ENCODE measurements around the gene AIFM1.

AIFM1 gene

DNA sequence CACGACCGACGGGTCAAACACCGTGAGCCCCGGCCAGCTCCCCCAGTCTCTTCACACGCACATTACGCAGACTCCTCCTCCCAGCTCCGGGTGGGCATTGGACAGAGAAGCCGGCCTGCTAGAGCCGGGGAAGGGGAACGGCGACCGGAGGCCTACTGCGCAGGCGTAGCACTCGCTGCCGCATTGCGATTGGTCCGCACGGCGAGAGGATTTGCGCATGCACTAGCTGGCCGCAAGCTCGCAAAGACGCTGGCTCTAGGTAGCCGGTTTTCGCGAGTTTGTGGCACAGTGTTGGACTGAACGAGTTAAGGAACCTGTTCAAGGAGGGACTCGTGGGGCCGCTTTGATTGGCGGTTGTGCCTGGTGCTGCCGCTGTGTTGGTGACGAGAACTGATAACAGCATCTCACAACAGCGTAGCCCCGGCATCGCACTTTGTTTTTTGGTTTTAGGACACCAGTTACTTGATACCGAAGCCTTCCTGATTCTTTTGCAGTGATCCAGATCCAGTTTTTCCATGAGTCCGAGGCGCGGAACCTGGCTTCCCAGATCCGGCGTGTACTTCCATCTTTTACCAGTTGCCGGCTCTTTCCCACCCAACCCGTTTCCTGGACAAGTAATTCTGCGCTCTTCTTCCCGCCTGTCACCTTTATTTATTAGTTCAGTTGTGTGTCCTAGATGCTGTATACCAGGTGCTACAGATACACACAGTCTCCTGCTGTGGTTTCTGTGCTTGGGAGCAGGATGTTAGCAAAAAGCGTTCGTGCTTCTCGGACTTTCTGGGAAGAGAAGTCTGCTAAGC lies at the start of gene AIFM1:
Gene AIFM1 (minus strand): TSS at position 139 of the 800 bp plus-strand sequence. CDS start 185 bp downstream, outside the sequence.
- peak; percentile 78 for DNase-seq

DNA sequence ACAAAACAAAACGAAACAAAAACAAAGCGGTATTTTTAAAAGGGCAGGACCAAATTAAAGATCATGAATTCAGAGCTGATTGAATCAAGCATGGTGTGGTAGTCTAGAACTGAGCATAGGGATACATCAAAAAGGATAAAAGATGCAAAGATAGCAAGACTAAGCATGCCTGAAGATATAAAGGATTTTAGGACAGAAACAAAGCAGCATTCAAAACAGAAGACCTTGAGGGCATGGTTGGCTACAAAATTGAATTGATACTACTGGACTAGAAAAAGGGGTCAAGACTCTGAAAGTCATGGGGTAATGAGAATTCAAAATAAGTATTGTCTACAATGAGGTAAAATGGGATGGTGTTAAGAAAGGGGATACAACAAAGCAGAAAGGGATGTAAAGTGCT lies 47.7 kb upstream of the AIFM1 start:
- DNase-seq, result no peak

DNA sequence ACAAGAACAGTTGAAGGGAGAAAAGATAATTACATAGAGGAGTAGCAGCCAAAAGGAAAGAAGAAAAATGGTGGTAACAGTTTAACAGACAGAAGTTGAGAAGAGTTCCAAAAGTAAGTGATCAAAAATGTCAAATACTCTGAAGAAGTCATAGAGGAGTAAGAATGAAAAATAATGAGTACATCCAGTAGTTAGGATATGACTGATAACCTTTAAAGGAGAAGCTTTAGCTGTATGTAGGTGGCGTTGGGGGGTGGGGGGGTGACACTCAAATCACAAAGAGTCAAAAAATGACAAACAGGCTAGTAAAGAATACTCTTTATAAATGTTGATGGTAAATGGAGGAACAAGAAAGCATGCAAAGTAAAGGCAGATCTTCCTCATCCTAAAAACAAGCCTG lies 46.7 kb upstream of the AIFM1 start:
- no peak for DNase-seq

DNA sequence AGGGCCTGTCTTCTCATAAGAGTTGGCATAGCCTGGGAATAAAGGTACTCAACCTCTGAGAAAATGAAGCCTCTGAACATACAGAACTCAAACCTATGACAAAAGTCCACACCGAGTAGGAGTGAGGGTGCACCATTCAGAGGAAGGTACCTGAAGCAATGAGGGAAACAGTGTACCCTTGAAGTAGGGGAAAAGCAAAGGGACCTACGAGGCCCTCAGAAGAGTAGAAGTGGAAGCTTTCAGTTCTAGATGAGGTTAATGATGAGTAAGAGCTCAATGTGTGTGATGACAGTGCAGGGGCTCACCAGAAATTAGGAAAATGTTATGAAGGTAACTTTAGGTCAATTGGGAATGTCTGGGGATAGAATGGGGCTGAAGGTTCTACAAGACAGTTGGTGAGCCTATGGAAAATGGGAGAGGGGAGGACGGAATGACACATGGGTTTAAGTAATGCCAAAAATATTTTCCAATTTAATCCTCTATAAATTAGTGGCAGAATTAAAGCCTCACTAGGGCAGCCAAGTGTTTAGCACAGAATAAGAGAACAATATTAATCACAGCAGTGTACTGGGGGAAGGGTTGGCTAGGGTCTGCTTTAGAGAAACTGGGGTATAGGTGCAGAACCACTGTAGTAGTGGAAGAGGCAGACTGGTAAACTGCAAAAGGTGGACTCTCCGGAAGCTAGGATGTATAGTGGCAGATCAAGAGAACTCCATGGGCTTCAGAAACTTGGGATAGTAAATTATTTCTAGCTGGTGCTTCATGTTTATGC lies 46.0 kb upstream of the AIFM1 start:
- DNase-seq, result no peak

DNA sequence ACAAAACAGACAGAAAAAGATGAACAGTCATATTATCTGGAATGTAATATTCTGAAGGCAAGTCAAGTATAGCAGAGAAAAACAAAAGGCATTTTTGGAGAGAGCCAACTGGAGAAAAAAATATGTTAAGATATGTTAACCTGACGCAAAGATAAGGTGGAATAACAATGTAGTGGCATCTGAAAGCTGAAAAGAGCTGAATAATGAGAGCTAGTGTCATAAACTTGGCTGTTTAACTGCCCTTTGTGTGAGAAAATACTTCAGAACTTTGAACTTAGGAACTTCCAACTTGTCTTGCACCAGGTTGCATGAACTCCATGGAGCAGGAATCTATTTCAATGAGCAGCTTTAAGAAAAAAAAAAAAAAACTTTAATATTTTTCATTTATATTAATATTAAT lies 39.0 kb upstream of the AIFM1 start:
- DNase-seq, result no peak

DNA sequence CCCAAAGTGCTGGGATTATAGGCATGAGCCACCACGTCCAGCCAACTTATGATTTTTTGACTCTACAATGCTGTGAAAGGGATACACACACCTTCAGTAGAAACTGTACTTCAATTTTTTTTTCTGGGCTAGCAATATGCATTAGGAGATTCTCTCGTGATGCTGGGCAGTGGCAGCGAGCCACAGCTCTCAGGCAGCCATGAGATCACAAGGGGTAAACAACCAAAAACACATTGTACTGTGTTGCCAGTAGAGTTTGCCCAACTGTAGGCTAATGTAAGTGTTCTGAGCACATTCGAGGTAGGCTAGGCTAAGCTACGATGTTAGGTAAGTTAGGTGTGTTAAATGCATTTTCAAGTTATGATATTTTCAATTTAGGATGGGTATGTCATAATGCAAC lies 31.8 kb upstream of the AIFM1 start:
- no peak for DNase-seq

DNA sequence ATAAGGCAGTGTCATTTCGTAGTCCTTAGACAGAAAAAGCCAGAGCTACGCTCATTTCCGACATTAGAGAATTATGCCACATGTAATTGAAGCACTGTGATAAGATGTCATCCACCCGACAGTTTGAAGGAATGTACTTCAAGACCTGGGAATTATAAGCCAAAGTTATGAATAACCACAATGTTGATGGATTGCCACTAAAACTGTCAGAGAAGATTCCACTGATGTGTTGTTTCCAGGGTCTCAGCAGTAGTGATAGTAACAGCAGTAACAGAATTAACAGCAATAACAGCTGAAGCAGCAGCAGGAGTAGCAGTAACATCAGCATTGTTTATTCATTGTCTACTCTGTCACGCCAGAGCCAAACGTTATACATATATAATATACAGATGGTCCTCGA lies 30.8 kb upstream of the AIFM1 start:
- DNase-seq, result no peak

DNA sequence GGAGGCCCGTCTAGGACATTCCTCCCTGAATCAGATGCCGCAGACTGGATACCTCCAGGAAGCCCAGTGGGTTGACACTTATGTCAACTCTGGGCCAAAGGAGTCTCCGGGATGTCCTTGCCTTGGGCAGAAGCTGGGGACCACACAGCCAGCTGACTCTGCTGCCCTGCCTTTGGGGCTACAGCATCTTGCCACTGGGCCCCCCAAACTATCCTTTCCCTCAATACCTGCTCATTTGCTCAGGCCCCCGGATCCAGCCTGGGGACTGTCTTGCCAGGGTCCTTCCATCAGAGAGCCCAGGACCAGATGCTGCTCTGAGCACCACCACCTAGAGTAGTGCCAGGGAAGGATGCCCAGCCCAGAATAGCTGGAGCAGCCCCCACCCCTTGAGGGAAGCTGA lies 25.2 kb upstream of the AIFM1 start:
- no peak for DNase-seq

DNA sequence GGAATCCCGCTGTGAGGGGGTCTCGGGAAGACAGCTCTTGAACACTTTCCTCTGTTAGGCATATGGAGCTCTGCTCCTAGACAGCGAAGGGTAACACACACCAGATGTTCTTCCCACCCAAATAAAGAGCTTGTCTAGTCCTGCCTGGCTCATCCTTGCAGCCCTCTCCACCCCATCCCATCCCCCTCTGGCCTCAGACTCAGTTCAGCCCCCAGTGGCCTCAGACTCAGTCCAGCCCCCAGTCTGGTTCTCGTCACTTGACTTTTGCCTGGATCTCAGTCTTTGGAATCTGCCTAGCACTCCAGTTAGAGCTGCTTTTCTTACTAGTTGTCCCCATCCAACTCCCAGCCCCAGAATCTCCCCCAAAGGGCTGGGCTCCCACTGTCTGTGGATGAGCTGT lies 21.0 kb upstream of the AIFM1 start:
- DNase-seq, result no peak

DNA sequence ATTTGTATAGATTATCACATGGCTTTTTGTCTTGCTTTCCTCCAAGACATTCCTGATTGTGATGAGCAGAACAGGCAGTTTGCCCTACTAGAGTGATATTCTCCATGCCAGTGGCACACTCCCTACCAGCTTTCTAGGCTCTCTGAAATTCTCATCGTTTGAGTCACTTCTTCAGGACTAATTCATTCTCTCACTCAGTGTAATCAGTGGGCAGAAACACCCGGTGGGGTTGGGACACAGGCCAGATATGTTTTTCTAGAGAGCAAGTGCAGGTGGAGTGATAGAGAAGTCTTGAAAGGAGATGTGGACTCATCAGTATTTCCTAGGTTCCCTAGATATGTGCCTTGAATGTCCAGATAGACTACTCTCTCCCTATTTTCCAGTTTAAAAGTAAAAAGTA lies 19.2 kb upstream of the AIFM1 start:
- DNase-seq, result no peak

DNA sequence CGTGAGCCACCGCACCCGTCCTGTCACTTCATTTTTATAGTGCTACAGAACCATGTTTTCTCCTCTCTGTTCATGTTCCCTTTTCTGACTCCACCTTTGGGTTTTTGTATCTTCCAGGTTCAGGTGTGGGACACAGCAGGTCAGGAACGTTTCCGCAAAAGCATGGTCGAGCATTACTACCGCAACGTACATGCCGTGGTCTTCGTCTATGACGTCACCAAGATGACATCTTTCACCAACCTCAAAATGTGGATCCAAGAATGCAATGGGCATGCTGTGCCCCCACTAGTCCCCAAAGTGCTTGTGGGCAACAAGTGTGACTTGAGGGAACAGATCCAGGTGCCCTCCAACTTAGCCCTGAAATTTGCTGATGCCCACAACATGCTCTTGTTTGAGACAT lies 18.5 kb upstream of the AIFM1 start:
- no peak for DNase-seq

DNA sequence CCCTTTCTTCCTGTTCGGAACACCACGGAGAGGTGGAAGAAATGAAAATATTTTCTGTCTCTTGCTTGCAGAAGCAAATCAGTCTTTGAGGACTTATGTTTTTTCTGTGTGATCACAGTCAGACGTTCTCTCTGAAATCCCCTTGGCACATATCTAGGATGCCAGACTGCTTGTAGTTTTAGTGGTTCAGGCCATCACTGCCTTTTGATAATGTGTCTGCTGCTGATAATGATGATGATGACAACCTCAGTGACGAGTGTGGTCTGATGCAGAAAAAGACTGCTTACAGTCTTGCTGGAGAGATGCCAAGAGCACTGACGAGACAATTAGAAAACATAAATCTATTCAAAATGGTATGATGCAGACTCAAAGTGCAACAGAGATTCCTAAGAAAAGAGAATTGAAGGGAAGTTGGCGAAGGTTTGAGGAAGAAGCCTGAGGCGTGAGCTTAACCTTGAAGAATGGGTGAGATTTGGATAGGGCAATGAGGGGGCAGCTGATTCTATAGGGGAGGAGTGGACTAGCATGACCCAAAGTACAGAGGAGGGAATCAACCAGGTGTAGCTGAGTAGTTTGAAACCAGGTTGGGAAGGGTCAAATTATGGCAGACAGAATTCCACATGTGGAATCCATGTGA lies 14.1 kb upstream of the AIFM1 start:
- DNase-seq, result no peak

DNA sequence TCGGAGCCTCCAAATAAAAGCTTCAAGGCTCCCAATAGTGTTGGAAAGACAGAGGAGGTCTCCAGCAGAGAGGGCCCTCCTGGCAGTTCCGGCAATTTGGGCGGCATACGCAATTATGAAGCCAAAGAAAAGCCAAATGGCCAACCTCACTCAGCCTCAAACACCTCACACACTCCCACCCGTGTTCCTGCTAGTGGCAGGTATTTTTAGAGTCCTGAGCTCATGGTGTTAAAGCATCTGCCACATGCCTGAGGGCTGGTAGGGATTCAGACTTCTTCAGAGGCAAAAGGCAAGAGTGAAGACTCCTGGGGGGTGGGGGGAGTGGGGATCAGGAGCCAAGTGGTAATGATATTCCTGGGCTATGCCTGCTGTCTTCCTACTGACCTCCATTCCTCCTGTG lies 13.5 kb upstream of the AIFM1 start:
- no peak for DNase-seq

DNA sequence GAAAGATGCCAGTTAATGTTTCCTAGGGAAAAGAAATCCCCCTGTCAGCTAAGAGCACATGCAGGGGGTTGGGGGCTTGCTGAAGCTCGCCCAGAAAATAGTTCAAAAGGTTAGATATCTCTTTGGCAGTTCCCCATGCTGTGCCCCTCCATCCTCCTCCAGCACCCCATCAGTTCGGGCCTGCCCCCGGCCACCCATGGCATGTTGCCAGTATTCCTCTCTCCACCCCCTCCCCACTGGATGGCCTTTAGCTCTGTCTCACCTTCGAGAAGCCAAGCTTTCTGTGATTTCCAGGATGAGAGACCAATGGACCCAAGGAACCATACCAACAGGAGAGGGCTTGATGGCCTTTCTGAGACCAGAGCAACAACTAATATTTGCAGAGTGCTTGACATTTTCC lies 11.3 kb upstream of the AIFM1 start:
- DNase-seq, result no peak

DNA sequence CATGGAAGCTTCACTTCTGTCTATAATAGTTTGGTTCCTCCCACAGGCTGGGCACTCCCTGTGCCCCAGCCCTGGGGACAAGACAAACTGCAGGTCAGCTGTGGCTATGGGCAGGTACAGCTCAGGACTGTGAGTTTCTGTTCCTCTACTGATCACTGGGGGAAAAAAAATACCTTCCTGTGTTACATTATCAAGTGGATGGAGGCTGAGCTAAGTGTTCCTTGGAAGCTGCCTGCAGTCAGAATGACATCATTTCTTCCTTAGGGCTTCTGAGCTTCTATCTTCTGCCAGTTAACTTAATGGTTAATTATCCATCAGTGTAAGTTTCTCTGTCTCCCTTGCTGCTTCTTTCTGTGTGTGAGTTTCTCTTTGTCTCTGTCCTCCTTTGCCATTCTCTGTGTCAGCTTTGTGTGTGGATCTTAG lies 10.7 kb upstream of the AIFM1 start:
- no peak for DNase-seq

DNA sequence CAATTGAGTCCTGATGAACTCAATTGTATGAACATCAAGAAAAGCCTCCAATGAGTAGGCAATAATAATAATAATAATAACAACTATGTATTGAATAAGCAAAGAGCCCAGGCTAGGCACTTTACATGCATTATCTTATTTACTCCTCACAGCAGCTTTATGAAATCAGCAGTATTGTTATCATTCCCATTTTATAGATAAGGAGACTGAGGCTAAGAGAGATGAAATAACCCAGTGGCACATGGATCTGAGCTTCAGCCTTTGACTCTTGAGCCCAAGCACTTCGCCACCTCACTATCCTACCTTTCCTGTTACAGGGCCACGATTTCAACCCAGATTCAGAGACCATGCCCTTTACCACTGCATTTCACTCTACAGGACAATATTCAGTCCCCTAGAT lies 9.3 kb upstream of the AIFM1 start:
- no peak for DNase-seq

DNA sequence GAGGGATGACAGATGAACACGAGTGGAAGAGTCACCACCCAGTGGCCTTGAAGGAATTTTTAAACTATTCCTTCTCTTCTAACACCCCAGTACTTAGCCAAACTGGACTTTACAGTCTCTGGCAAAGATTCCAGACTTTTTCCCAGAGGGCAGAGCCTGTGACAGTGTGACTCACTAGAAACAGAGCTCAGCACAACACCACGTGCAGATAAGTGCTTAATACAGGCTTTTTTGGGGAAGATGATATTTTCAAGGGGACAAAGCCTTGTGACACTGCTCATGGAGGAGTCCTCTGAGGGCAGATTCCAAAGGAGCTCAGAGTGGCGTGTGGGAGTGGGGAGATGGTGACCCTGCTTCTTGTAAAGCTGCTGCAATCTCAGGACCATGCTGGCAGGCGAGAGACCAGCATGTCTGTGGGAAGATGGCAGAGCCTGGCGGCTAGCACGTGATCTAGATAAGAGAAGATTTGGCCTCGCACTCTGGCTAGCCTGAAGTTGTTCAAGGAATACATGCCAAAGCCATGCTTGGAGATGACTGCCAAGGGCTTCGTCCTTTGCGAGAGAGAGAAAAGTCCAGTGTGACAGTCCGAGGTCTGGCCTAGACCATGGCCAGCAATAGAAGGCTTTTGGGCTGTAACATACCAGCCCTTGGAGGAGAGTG lies 8.5 kb upstream of the AIFM1 start:
- no peak for DNase-seq

DNA sequence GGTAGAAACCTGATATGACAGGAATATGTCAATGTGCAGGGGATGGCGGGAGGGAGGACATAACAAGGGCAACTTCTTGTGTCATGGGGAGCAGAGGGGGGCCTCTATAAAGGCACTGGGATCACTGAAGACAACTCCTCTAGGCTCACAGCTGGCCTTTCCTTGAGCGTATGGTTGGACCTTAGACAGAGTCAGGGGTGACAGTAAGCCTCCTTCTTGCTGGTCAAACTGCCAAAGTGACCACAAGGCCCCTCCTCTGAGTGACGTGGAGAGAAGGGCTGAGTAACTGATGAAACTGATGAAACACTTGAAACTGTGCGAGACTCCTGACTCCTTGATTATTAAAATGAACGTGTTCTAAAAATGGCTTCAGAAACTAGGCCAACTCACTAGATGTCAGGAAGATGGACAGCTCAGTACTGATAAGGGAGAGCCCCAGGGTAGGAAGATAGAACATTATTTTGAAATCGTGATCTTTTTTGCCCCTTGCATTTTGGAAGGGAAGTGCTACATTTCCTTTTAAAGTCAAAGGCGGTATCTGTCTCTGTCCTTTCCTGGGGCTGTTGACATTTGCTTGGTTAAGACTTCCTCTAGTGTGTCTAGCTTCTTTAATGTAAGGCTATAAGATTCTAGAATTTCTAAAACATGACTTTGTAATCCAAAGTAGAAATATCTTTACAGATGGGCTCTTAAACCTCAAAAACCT lies 7.7 kb upstream of the AIFM1 start:
- no peak for DNase-seq

DNA sequence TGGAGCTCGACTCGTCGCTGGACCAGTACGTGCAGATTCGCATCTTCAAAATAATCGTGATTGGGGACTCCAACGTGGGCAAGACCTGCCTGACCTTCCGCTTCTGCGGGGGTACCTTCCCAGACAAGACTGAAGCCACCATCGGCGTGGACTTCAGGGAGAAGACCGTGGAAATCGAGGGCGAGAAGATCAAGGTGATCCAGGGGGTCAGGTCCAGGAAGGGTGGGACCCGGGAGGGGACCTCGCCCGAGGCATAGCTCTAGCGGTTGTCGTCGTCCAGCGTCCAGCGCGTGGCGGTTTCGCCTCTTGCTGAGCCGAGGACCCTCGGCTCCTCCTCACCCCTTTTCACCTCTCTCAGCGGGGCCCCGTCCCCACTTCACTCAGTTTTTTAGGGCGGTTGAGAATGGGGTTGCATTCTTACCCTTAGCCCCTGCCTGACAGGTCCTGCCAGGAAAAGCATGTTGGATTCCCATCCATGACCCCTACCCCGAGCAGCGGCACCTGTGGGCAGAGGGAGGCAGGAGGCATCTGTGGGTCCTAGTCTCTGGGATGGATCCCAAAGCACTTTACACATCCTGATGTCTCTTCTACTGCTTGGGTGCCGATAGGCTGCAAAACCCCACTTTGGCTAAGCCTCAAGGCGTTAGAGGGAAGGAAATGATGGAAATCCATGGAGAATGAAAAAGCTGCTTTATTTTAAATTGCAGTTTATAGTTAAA lies 6.6 kb upstream of the AIFM1 start:
- DNase-seq, result no peak

DNA sequence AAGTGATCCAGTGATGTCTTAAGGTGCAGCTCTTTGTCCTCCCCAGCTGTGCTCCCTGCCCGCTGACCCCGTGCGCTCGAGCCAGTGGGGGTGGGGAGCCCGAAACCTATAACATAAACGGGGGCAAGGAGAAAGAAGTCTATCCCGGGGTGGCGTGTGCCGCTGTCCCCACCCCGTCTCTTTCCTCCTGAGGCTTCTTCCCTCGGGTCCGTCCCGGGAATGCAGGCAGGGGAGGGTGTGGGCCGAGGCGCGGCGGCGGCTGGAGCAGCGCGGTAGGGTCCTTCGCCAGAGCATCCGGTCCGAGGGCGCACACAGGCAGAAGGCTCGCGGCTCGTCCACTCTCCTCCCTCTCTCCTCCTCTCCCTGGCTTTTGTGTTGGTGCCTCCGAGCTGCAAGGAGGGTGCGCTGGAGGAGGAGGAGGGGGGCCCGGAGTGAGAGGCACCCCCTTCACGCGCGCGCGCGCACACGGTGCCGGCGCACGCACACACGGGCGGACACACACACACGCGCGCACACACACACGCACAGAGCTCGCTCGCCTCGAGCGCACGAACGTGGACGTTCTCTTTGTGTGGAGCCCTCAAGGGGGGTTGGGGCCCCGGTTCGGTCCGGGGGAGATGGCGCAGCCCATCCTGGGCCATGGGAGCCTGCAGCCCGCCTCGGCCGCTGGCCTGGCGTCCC lies 5.9 kb upstream of the AIFM1 start, which contains the start of gene RAB33A:
Gene RAB33A (plus strand): TSS at position 517 of the 681 bp plus-strand sequence. CDS start 101 bp downstream, at position 618.
- DNase-seq, result peak; percentile 18

DNA sequence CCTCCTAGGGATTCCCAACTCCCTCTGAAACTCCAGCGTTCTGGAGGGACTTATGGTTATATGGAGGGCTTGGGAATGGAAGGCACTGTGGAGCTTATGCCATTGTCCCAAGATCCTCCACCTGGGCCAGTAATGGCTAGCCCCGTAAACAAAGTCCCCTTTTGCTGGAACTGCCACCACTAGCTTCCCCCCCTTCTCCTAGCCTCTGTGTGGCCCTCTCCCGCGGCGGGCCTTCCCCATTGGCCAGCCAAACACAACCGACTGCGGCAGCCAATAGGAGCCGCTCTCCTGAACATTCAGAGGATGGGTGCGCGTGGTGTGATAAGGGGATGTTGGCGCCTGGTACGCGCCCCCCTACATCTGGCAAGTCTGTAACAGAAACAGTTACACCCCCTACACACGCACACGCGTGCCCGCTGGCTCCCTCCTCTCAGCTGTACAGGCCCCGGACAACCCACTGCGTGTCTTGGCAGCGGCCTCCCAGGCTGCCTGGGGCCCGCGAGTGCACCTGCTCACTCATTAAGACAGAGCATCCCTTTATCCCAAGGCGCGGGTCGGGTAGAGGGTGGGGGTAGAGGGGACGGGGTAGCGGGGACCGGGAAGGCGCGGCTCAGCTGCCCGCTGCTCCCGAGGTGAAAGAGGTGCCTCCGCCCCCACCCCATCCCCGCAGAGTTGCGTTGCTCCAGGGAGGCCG lies 5.3 kb upstream of the AIFM1 start:
- DNase-seq, result peak; percentile 30
